ENCODE measurements around the gene IQSEC1.

IQSEC1 gene

GRCh38 chr3:12908859-12909258 is 164.4 kb downstream of the IQSEC1 start:
- no peak for DNase-seq (ENCODE audit: low read depth)
- H3K4me3 ChIP-seq (ENCODE audit: low read length) = no peak overlapping the region
- no peak for TF ChIP-seq CTCF (conservative IDR thresholded peaks at IDR 0.05; ENCODE audit: low read length)

GRCh38 chr3:12908136-12908730 is 165.0 kb downstream of the IQSEC1 start:
- TF ChIP-seq CTCF (conservative IDR thresholded peaks at IDR 0.05; ENCODE audit: low read length) = no peak
- H3K4me3 ChIP-seq (ENCODE audit: low read length) = no peak overlapping the region
- DNase-seq (ENCODE audit: low read depth) = no peak

GRCh38 chr3:12907729-12908128 is 165.5 kb downstream of the IQSEC1 start:
- DNase-seq (ENCODE audit: low read depth) = no peak
- no peak overlapping the region for H3K4me3 ChIP-seq (ENCODE audit: low read length)
- no peak for TF ChIP-seq CTCF (conservative IDR thresholded peaks at IDR 0.05; ENCODE audit: low read length)

- H3K4me3 ChIP-seq (ENCODE audit: low read length) = no peak overlapping the region
- TF ChIP-seq CTCF (conservative IDR thresholded peaks at IDR 0.05; ENCODE audit: low read length) = no peak
- no peak for DNase-seq (ENCODE audit: low read depth)
Measured at GRCh38 chr3:12907296-12907695, 165.9 kb downstream of the IQSEC1 start.

GRCh38 chr3:12906916-12907290 is 166.3 kb downstream of the IQSEC1 start:
- no peak overlapping the region for H3K4me3 ChIP-seq (ENCODE audit: low read length)
- TF ChIP-seq CTCF (conservative IDR thresholded peaks at IDR 0.05; ENCODE audit: low read length) = no peak
- no peak for DNase-seq (ENCODE audit: low read depth)

- DNase-seq (ENCODE audit: low read depth) = no peak
- no peak for TF ChIP-seq CTCF (conservative IDR thresholded peaks at IDR 0.05; ENCODE audit: low read length)
- H3K4me3 ChIP-seq (ENCODE audit: low read length) = no peak overlapping the region
Measured at GRCh38 chr3:12906141-12906915, 166.9 kb downstream of the IQSEC1 start.

All from AG10803 (cell line).